ENCODE results near the gene USP5. TPM values are rescaled to one million over a fixed set of nuclear protein-coding genes. Genes with fewer than 3 reads are reported as not detected.

Gene USP5
- total and polyA plus RNA-seq, 2 donors (not counting 1 experiment from before 2014, with no cell fraction given), result 35.1 to 59.7 TPM

GRCh38 chr12:6830286-6830890, 21.6 kb upstream of the USP5 start:
- TF ChIP-seq CTCF (IDR thresholded peaks at IDR 0.05), result no peak
- TF ChIP-seq EZH2 (IDR thresholded peaks at IDR 0.05; ENCODE audit: borderline replicate concordance, insufficient read depth, low read depth, low read length, poor library complexity, severe bottlenecking), result no peak
- H3K27ac ChIP-seq (ENCODE audit: low read length in 2 of 2), result no peak overlapping the region
- H3K36me3 ChIP-seq (replicated peaks in 1 of 2; ENCODE audit: control extremely low read depth in 1 of 2, control insufficient read depth in 1 of 2, extremely low read depth in 1 of 2, insufficient read depth in 2 of 2, low read length in 1 of 2), result no peaks in the 10 kb centered on the region
- 93% methylated on average over 9 of the region's 11 CpGs for WGBS (ENCODE audit: insufficient coverage)
- no peak overlapping the region for H3K9ac ChIP-seq (ENCODE audit: low read length)
- POLR2A ChIA-PET, result interaction anchor here (1.3 to 1.5 kb wide), 2 partner anchors 43 to 77 kb away, joined by 3 to 4 read pairs; partner anchors contain the start of genes MLF2 and SPSB2
- ATAC-seq (ENCODE audit: low read depth), result no peak
- Mint-ChIP-seq H3K9me3 (ENCODE audit: insufficient read depth) (no peaks in the 10 kb centered on the region), H3K27me3 (peaks cover 63% of the 10 kb centered on the region), H3K27ac (no peak overlapping the region), H3K4me1 (peaks cover 20% of the 10 kb centered on the region), H3K4me3 (peak overlapping the region; percentile 59)
- intact Hi-C loops (cut with micrococcal nuclease), result no loop called here
- peaks cover 0 to 57% (median 28%) of the 10 kb centered on the region in 4 experiments for H3K27me3 ChIP-seq (replicated peaks in 1 of 4; ENCODE audit: control extremely low read depth in 1 of 4, control insufficient read depth in 3 of 4, insufficient read depth in 4 of 4, low read length in 3 of 4)
- no peaks in the 10 kb centered on the region for H3K79me2 ChIP-seq (ENCODE audit: control insufficient read depth, insufficient read depth, low read length)
- no peak overlapping the region for H3K4me3 ChIP-seq (ENCODE audit: control extremely low read depth in 1 of 5, extremely low read depth in 1 of 5, insufficient read depth in 1 of 5, low read depth in 2 of 5, low read length in 4 of 5)
- H2AFZ ChIP-seq (ENCODE audit: insufficient read depth, low read depth, low read length, poor library complexity, severe bottlenecking), result no peak overlapping the region
- CTCF ChIA-PET, result interaction anchor here (1.1 to 1.8 kb wide), 3 partner anchors 22 to 52 kb away, joined by 4 to 5 read pairs (median 5); partner anchors contain the start of genes SPSB2 and USP5
- peaks cover 21 to 27% of the 10 kb centered on the region in 2 donors for H3K4me1 ChIP-seq (ENCODE audit: control insufficient read depth in 2 of 2, insufficient read depth in 2 of 2, low read length in 2 of 2)
- no peak overlapping the region for H3K4me2 ChIP-seq (replicated peaks; ENCODE audit: low read depth, low read length, poor library complexity, severe bottlenecking)
- H4K20me1 ChIP-seq (ENCODE audit: control insufficient read depth, insufficient read depth, low read length, poor library complexity, severe bottlenecking), result peaks cover 11% of the 10 kb centered on the region
- DNase-seq, result no peak
- peaks cover 0 to 11% (median 0%) of the 10 kb centered on the region in 3 donors for H3K9me3 ChIP-seq (ENCODE audit: control extremely low read depth in 1 of 3, control insufficient read depth in 2 of 3, insufficient read depth in 1 of 3, low read length in 2 of 3)

- H3K36me3 ChIP-seq (replicated peaks in 1 of 2; ENCODE audit: control extremely low read depth in 1 of 2, control insufficient read depth in 1 of 2, extremely low read depth in 1 of 2, insufficient read depth in 2 of 2, low read length in 1 of 2), result no peaks in the 10 kb centered on the region
- H3K4me1 ChIP-seq (ENCODE audit: control insufficient read depth in 2 of 2, insufficient read depth in 2 of 2, low read length in 2 of 2), result peaks cover 20 to 28% of the 10 kb centered on the region in 2 donors
- H3K9ac ChIP-seq (ENCODE audit: low read length), result no peak overlapping the region
- ChIA-PET CTCF (interaction anchor here (0.7 to 1.4 kb wide), 4 partner anchors 21 to 247 kb away, joined by 3 to 5 read pairs (median 4); partner anchors contain the start of genes SPSB2 and USP5), POLR2A (no interaction called here)
- peaks cover 0 to 51% (median 23%) of the 10 kb centered on the region in 4 experiments for H3K27me3 ChIP-seq (replicated peaks in 1 of 4; ENCODE audit: control extremely low read depth in 1 of 4, control insufficient read depth in 3 of 4, insufficient read depth in 4 of 4, low read length in 3 of 4)
- TF ChIP-seq EZH2 (IDR thresholded peaks at IDR 0.05; ENCODE audit: borderline replicate concordance, insufficient read depth, low read depth, low read length, poor library complexity, severe bottlenecking) (no peak), CTCF (IDR thresholded peaks at IDR 0.05) (no peak)
- intact Hi-C loops (cut with micrococcal nuclease), result no loop called here
- H3K4me3 ChIP-seq (ENCODE audit: control extremely low read depth in 1 of 5, extremely low read depth in 1 of 5, insufficient read depth in 1 of 5, low read depth in 2 of 5, low read length in 4 of 5), result no peak overlapping the region
- no peak overlapping the region for H2AFZ ChIP-seq (ENCODE audit: insufficient read depth, low read depth, low read length, poor library complexity, severe bottlenecking)
- H3K9me3 ChIP-seq (ENCODE audit: control extremely low read depth in 1 of 3, control insufficient read depth in 2 of 3, insufficient read depth in 1 of 3, low read length in 2 of 3), result peaks cover 0 to 7% (median 0%) of the 10 kb centered on the region in 3 donors
- H3K9me3 Mint-ChIP-seq (ENCODE audit: insufficient read depth), result no peaks in the 10 kb centered on the region
- H3K27ac ChIP-seq (ENCODE audit: low read length in 2 of 2), result no peak overlapping the region
- peaks cover 17% of the 10 kb centered on the region for H3K4me1 Mint-ChIP-seq
- H3K4me2 ChIP-seq (replicated peaks; ENCODE audit: low read depth, low read length, poor library complexity, severe bottlenecking), result no peak overlapping the region
- ATAC-seq (ENCODE audit: low read depth) (no peak), DNase-seq (no peak)
- WGBS (ENCODE audit: insufficient coverage), result 98% methylated on average over 5 of the region's 6 CpGs
- peaks cover 11% of the 10 kb centered on the region for H4K20me1 ChIP-seq (ENCODE audit: control insufficient read depth, insufficient read depth, low read length, poor library complexity, severe bottlenecking)
- no peaks in the 10 kb centered on the region for H3K79me2 ChIP-seq (ENCODE audit: control insufficient read depth, insufficient read depth, low read length)
- H3K27ac Mint-ChIP-seq, result no peak overlapping the region
- peaks cover 57% of the 10 kb centered on the region for H3K27me3 Mint-ChIP-seq
- peak overlapping the region; percentile 45 for H3K4me3 Mint-ChIP-seq
Observed at GRCh38 chr12:6830999-6831398, 21.0 kb upstream of the USP5 start.

Measured in B cell (primary cell).